Midbrain (tissue), 1 donor: ENCODE measurements around the gene OVAAL.
"Not testable (repeated sequence)": the region's sequence is repeated elsewhere in the genome, so short reads cannot be mapped to it uniquely, and the experiment has no call there.

Experiments used
- DNase-seq: peaks from one replicate; lab custom pipeline; 2025; lab: John Stamatoyannopoulos, UW

OVAAL gene

GRCh38 chr1:180540697-180541594 lies 17.8 kb upstream of the OVAAL start:
- no peak for DNase-seq

GRCh38 chr1:180542113-180542837 lies 16.5 kb upstream of the OVAAL start:
- no peak for DNase-seq

- DNase-seq: no peak
Observed at GRCh38 chr1:180542838-180543145, 16.0 kb upstream of the OVAAL start.

GRCh38 chr1:180544050-180544449 lies 14.7 kb upstream of the OVAAL start:
- DNase-seq: no peak

GRCh38 chr1:180545991-180546390 lies 12.8 kb upstream of the OVAAL start:
- no peak for DNase-seq

GRCh38 chr1:180548686-180549317 lies 10.0 kb upstream of the OVAAL start:
- DNase-seq: no peak

GRCh38 chr1:180549770-180550169 lies 9.0 kb upstream of the OVAAL start:
- DNase-seq: not testable (repeated sequence)

- DNase-seq: no peak
Observed at GRCh38 chr1:180550241-180550640, 8.5 kb upstream of the OVAAL start.

GRCh38 chr1:180551997-180552396 lies 6.8 kb upstream of the OVAAL start:
- no peak for DNase-seq

- DNase-seq: not testable (repeated sequence)
Observed at GRCh38 chr1:180553046-180553445, 5.7 kb upstream of the OVAAL start.

GRCh38 chr1:180555411-180555810 lies 3.4 kb upstream of the OVAAL start:
- no peak for DNase-seq

- no peak for DNase-seq
Observed at GRCh38 chr1:180560200-180560867, 1.6 kb downstream of the OVAAL start.

GRCh38 chr1:180560868-180561600 lies 2.3 kb downstream of the OVAAL start:
- DNase-seq: no peak

- DNase-seq: no peak
Observed at GRCh38 chr1:180562640-180563025, 3.9 kb downstream of the OVAAL start.

- no peak for DNase-seq
Observed at GRCh38 chr1:180563026-180563827, 4.5 kb downstream of the OVAAL start.

GRCh38 chr1:180565121-180565871 lies 6.5 kb downstream of the OVAAL start:
- no peak for DNase-seq

- DNase-seq: no peak
Observed at GRCh38 chr1:180566026-180566425, 7.3 kb downstream of the OVAAL start.

GRCh38 chr1:180566495-180566894 lies 7.7 kb downstream of the OVAAL start:
- no peak for DNase-seq

- DNase-seq: no peak
Observed at GRCh38 chr1:180567654-180568053, 8.9 kb downstream of the OVAAL start.

- DNase-seq: no peak
Observed at GRCh38 chr1:180568184-180568583, 9.4 kb downstream of the OVAAL start.
